ENCODE data around the gene CMKLR1. TPM values are rescaled to one million over a fixed set of nuclear protein-coding genes. Genes with fewer than 3 reads are reported as not detected.

The CMKLR1 gene
- total and polyA plus RNA-seq, 2 donors (not counting 3 experiments of a cell fraction or from before 2014, with no cell fraction given): 0.61 TPM; not detected in 1

- DNase-seq (ENCODE audit: low read depth, low spot score) (peak; percentile 13), FAIRE-seq (no peak)
- Histone ChIP-seq H3K4me3 (replicated peaks in 1 of 3; ENCODE audit: insufficient read depth in 1 of 3, low read depth in 1 of 3, low read length in 3 of 3) (no peak overlapping the region), H2AFZ (ENCODE audit: low read depth, low read length) (no peak overlapping the region), H4K20me1 (replicated peaks; ENCODE audit: control insufficient read depth, extremely low read depth, insufficient read depth, low read length) (no peaks in the 10 kb centered on the region), H3K9me3 (replicated peaks; ENCODE audit: control insufficient read depth, insufficient read depth, low read length) (no peaks in the 10 kb centered on the region), H3K27ac (ENCODE audit: insufficient read depth, low read depth, low read length) (no peak overlapping the region), H3K4me2 (ENCODE audit: insufficient read depth, low read length) (no peak overlapping the region), H3K27me3 (ENCODE audit: control insufficient read depth in 2 of 2, insufficient read depth in 2 of 2, low read length in 2 of 2) (peaks cover 0 to 5% of the 10 kb centered on the region in 2 experiments), H3K79me2 (ENCODE audit: control insufficient read depth, insufficient read depth, low read length) (no peaks in the 10 kb centered on the region), H3K9me1 (replicated peaks; ENCODE audit: control insufficient read depth, extremely low read depth, insufficient read depth, low read length) (no peaks in the 10 kb centered on the region), H3K36me3 (ENCODE audit: control insufficient read depth in 2 of 2, extremely low read depth in 1 of 2, insufficient read depth in 2 of 2, low read length in 2 of 2) (no peaks in the 10 kb centered on the region), H3K4me1 (ENCODE audit: control insufficient read depth, extremely low read depth, insufficient read depth, low read length) (no peaks in the 10 kb centered on the region), H3K9ac (replicated peaks; ENCODE audit: extremely low read depth, insufficient read depth, low read length) (no peak overlapping the region)
- dilution Hi-C loops (cut with MboI; ENCODE audit: extremely low pct_ligation_motif_present, low sequenced_read_pairs): no loop called here
- ChIA-PET POLR2A (no interaction called here), CTCF (interaction anchor here (1.0 to 1.6 kb wide), 3 partner anchors 31 to 371 kb away, joined by 3 to 4 read pairs (median 3); no protein-coding TSS in a partner anchor)
- intact Hi-C loops (cut with micrococcal nuclease): no loop called here
- BruUV-seq (replicated peaks): no TSS peak
- no peak for TF ChIP-seq MAX (IDR thresholded peaks at IDR 0.05; ENCODE audit: insufficient read depth, insufficient read length)
- TF ChIP-seq POLR2A (IDR thresholded peaks at IDR 0.05; ENCODE audit: low read depth, low read length): no peak
- no peak for TF ChIP-seq MYC (IDR thresholded peaks at IDR 0.05; ENCODE audit: low read depth, low read length)
- TF ChIP-seq FOS (IDR thresholded peaks at IDR 0.05; ENCODE audit: borderline replicate concordance, insufficient read depth, low read length): no peak
- TF ChIP-seq GATA2 (IDR thresholded peaks at IDR 0.05; ENCODE audit: insufficient read depth, insufficient read length, low read depth, low read length): no peak
- TF ChIP-seq CTCF (IDR thresholded peaks at IDR 0.05; ENCODE audit: extremely low read depth in 1 of 2, insufficient read depth in 1 of 2, low read depth in 1 of 2, low read length in 2 of 2): no peak
- TF ChIP-seq EZH2 (IDR thresholded peaks at IDR 0.05; ENCODE audit: borderline replicate concordance, low read depth, low read length, severe bottlenecking): no peak
- no peak for TF ChIP-seq POLR2AphosphoS5 (IDR thresholded peaks at IDR 0.05; ENCODE audit: insufficient read depth, low read depth, low read length)
- no peak for TF ChIP-seq JUN (IDR thresholded peaks at IDR 0.05; ENCODE audit: borderline replicate concordance, insufficient read depth, insufficient read length, low read depth)
Observed at GRCh38 chr12:108289350-108290161, 49.6 kb downstream of the CMKLR1 start.
